ENCODE data around the gene ANKFN1. TPM values are rescaled to one million over a fixed set of nuclear protein-coding genes. Genes with fewer than 3 reads are reported as not detected.
"Not testable (repeated sequence)": the region's sequence is repeated elsewhere in the genome, so short reads cannot be mapped to it uniquely, and the experiment has no call there.

Gene ANKFN1
- total RNA-seq, 1 experiment from 2014 or later = 1.1 TPM

GRCh38 chr17:56325313-56326000, 172.2 kb downstream of the ANKFN1 start:
- no peak for DNase-seq (ENCODE audit: low read depth)

- no peak for DNase-seq (ENCODE audit: low read depth)
Measured at GRCh38 chr17:56326001-56326359, 172.7 kb downstream of the ANKFN1 start.

DNA sequence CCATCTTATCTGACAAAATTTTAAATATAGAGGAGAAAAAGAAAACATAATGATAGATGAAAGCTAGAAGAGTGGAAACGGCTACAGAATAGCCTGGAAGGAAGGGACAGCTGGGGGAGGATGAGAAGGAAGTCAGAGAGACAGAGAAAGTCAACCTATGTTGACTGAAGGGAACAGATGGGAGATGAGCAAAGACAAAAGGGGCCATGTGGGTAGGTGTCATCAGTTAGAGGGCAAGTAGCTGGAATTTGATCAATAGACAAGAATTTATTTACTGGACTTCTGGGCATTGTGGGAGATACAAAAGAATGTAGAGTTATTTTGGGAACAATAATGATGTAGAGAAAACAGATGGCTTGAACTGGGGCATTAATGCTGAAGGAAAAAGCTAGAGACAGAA, 194.4 kb downstream of the ANKFN1 start:
- no peak for DNase-seq (ENCODE audit: low read depth)

DNA sequence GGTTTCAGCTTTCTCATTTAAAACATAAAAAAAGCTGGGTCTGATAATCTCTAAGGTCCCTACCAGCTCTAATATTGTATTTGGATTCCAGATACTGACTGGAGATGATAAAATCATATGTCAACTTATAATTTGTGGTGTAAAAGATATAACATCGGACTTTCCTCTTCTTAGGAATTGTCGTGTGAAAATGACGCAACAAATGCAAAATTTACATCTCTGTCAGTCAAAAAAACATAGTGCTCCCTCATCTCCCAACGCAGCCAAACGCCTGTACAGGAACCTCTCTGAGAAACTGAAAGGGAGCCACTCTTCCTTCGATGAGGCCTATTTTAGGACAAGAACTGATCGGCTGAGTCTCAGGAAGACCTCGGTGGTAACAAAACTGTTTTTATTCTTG, 197.3 kb downstream of the ANKFN1 start:
- DNase-seq (ENCODE audit: low read depth) = no peak

DNA sequence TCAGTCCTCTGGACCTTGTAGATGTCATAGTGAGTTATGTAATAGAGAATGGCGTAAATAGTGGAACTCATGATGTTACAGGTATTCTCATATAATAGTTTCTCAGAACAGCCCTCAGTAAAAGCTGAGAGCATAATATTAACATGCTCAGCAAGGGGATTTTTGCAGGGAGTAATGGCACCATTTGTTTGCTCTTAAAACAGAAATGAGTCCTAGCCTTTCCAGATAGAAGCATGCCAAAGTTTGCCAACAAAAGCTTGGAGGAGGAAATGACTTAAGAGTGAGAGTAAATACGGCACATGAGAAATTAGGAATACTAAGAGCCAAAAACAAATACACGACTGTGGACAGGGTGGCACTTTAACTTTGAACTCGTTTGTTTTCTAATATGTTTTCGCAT, 198.4 kb downstream of the ANKFN1 start:
- no peak for DNase-seq (ENCODE audit: low read depth)

- DNase-seq (ENCODE audit: low read depth) = peak; percentile 59
Measured at GRCh38 chr17:56358651-56359050, 205.4 kb downstream of the ANKFN1 start.

- no peak for DNase-seq (ENCODE audit: low read depth)
Measured at GRCh38 chr17:56359518-56359917, 206.2 kb downstream of the ANKFN1 start.

- peak; percentile 6 for DNase-seq (ENCODE audit: low read depth)
Measured at GRCh38 chr17:56367366-56367765, 214.1 kb downstream of the ANKFN1 start.

GRCh38 chr17:56373981-56374833, 220.9 kb downstream of the ANKFN1 start:
- no peak for DNase-seq (ENCODE audit: low read depth)

GRCh38 chr17:56389356-56389755, 236.1 kb downstream of the ANKFN1 start:
- no peak for DNase-seq (ENCODE audit: low read depth)

DNA sequence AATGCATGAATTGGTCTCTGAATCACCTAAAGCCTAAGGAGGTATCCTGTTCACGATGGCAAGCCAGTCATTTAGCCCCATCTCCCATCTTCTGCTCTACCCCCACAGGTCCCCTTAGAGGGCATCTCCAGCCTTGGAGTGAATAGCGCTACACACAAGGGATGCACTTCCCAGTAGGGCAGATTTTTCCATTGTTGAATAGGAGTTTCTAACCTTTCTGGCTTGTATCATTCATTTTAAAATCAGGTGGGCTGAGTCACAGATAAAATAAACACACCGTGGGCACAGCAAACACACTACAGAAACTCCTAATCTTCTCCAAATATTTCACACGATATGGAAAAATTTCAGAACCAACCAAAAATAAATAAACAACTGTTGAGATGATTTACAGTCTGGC, 239.0 kb downstream of the ANKFN1 start:
- DNase-seq (ENCODE audit: low read depth) = no peak

DNA sequence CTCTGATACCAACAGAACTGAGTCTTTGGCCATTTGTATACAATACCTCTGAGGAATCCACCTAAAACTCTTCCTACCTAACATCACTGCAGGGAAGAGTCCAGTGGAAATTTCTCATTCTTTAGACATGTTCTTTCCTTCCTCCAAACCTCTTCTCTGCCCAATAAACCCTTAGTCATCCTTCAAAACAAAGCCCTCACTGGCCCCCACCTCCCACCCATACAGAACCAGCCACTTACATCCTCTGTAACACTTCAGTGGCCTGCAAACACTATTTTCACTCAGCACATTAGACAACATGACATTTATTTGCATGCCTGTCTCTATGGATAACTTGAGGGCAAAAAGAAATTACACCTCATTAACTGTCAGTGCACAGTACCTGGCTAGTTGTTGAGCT, 239.9 kb downstream of the ANKFN1 start:
- DNase-seq (ENCODE audit: low read depth) = no peak

DNA sequence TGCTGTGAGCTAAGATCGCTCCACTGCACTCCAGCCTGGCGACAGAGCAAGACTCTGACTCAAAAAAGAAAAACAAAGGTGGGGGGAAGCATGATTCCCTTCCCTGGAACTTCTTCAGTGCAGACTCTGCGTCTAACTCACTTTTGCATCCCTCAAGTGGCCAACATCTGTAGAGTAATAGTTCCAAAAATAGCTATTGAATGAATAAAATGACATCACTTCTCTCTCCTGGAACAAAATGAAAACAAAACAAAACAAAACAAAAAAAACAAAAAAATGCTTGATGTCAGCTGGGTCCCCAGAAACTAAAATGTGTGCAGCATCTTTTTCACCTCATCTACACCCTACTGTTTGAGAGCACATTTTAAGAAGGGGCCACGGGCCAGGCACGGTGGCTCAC, 242.5 kb downstream of the ANKFN1 start:
- DNase-seq (ENCODE audit: low read depth) = no peak

GRCh38 chr17:56407086-56407485, 253.8 kb downstream of the ANKFN1 start:
- no peak for DNase-seq (ENCODE audit: low read depth)

- DNase-seq (ENCODE audit: low read depth) = not testable (repeated sequence)
Measured at GRCh38 chr17:56412356-56412755, 259.1 kb downstream of the ANKFN1 start.

GRCh38 chr17:56416682-56417351, 263.5 kb downstream of the ANKFN1 start:
- no peak for DNase-seq (ENCODE audit: low read depth)

- no peak for DNase-seq (ENCODE audit: low read depth)
Measured at GRCh38 chr17:56424005-56424404, 270.7 kb downstream of the ANKFN1 start.

DNA sequence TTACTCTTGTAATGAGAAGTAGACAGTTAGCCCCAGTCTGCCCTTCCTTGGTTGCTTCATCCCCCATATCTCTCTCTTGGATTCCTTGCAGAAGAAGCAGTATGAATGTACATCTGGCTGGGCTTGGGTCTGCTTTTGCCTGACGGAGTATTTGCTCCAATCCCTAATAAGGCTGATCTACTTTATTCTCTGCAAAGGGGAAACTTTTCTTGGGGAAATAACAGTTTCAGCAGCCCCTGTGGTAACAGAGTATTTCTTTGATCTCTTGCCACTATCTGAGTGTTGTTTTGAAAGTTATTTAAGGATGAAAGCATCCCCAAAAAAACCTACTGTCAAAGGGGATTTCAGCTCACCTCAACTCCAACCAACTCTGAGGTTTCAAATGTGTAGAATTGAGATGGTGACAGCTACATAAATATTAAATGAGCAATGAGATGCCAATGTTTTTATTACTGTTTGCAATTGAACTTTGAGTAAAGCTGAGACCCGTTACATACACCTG, 271.3 kb downstream of the ANKFN1 start:
- no peak for DNase-seq (ENCODE audit: low read depth)

DNA sequence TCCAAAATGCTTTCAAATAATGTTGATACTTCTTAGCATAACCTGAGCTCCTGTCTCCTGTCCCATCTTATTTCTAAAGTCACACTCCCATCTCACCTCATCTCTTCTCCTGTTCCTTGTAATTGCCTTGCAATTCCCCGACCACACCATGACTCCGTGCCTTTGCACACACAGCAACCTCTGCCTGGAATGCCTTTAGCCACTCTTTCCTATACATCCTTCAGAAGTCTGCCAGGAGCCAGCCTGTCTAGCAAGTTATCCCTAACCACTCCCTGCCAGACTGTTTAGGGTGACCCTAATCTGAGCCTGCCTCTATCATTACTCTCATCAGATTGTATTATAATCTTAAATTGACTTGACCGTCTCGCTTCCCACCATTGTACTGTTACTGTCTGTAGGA, 272.2 kb downstream of the ANKFN1 start:
- DNase-seq (ENCODE audit: low read depth) = no peak

DNA sequence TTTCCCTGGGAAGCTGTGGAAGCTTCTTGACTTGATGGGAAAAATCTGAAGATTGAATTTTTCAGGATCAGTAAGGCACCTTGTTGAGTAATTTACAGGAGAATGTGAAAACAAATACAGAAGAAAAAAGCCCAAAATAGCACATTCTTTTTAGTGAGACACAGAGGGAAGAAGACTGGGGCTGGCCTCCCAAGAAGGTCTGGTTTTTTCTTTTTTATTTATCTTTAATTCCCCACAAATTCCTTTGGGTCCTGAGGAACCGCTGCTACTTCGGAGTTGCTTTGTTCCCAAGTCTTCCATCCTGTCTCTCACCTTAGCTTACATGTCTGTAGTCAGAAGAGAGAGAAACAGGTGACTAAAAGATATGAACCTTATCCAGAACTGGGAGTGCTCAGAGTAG, 273.6 kb downstream of the ANKFN1 start:
- no peak for DNase-seq (ENCODE audit: low read depth)

- no peak for DNase-seq (ENCODE audit: low read depth)
Measured at GRCh38 chr17:56431736-56432135, 278.5 kb downstream of the ANKFN1 start.

GRCh38 chr17:56432443-56432842, 279.2 kb downstream of the ANKFN1 start:
- DNase-seq (ENCODE audit: low read depth) = no peak

- no peak for DNase-seq (ENCODE audit: low read depth)
Measured at GRCh38 chr17:56434610-56435009, 281.3 kb downstream of the ANKFN1 start.
